Epithelial cell of esophagus (primary cell): ENCODE data around the gene YTHDF2.
A peak's percentile ranks its signal among the peaks of the same experiment; 100 is the strongest.
"Not testable (repeated sequence)": the region's sequence is repeated elsewhere in the genome, so short reads cannot be mapped to it uniquely, and the experiment has no call there.

Experiments used
- DNase-seq: peaks from one replicate; pipeline ENCODE4 v3.0.0; 2010; ENCODE audit warnings: low read depth
- H3K4me3 ChIP-seq: 2 replicates; pipeline ENCODE4 v1.5.1; 2011; ENCODE audit warnings: mild to moderate bottlenecking, low read length, control low read depth
- CTCF ChIP-seq: IDR thresholded peaks from 2 replicates; pipeline ENCODE4 v1.5.1; 2011; ENCODE audit warnings: low read depth, mild to moderate bottlenecking, low read length, control low read depth, inconsistent platforms; ENCODE audit not compliant: insufficient read depth; ENCODE audit errors: missing control alignments

The YTHDF2 gene

GRCh38 chr1:28720376-28720775 is 16.4 kb upstream of the YTHDF2 start:
- no peak overlapping the region for H3K4me3 ChIP-seq
- TF ChIP-seq CTCF, result no peak
- no peak for DNase-seq

- DNase-seq, result peak; percentile 31
- not testable (repeated sequence) for H3K4me3 ChIP-seq
Observed at GRCh38 chr1:28721927-28722326, 14.8 kb upstream of the YTHDF2 start.

GRCh38 chr1:28725365-28725764 is 11.4 kb upstream of the YTHDF2 start:
- not testable (repeated sequence) for DNase-seq, H3K4me3 ChIP-seq

- peak overlapping the region; percentile 78 for H3K4me3 ChIP-seq
- TF ChIP-seq CTCF, result no peak
- no peak for DNase-seq
Observed at GRCh38 chr1:28735961-28736449, 735 bp upstream of the YTHDF2 start.

- no peak for TF ChIP-seq CTCF
- DNase-seq, result peak; percentile 45
- H3K4me3 ChIP-seq, result peak overlapping the region; percentile 78
Observed at GRCh38 chr1:28737307-28738132, 780 bp downstream of the YTHDF2 start.

GRCh38 chr1:28740118-28740517 is 3.4 kb downstream of the YTHDF2 start:
- peak; percentile 77 for DNase-seq
- H3K4me3 ChIP-seq, result peak overlapping the region; percentile 30
- no peak for TF ChIP-seq CTCF

- no peak for TF ChIP-seq CTCF
- H3K4me3 ChIP-seq, result peak overlapping the region; percentile 14
- DNase-seq, result no peak
Observed at GRCh38 chr1:28744184-28744583, 7.4 kb downstream of the YTHDF2 start.

- H3K4me3 ChIP-seq, result no peak overlapping the region
- TF ChIP-seq CTCF, result no peak
- DNase-seq, result no peak
Observed at GRCh38 chr1:28745653-28746173, 9.0 kb downstream of the YTHDF2 start.
